Heart left ventricle (tissue), 13 donors: ENCODE results near the gene LIAS.

Source experiments
- CTCF ChIP-seq, 12 donors: fragments of 200-600 bp; sonication (generic) in 4 of 12; IDR thresholded peaks; one replicate each; pipeline versions ENCODE4 v1.5.0 to v1.8.0; 2018 to 2022; ENCODE audit warnings: antibody characterized with exemption in 12 of 12, mild to moderate bottlenecking in 5 of 12
- POLR2A ChIP-seq, 2 donors: fragments of 450-650 bp; IDR thresholded peaks; one replicate each; pipeline ENCODE4 v1.6.1; 2017; ENCODE audit warnings: antibody characterized with exemption in 2 of 2, mild to moderate bottlenecking in 2 of 2, moderate library complexity in 2 of 2
- donor health status: ischemic (EF 13 %, LVEDD 7.1; RV severe dilation, severe dysfunction).
- donor health status: DM: no; HTN: yes; CAD: no.
- donor health status: DM: no; HTN: no; CAD: no.
- donor health status: ischemic (EF 25% LVEDD 6.9; RV normal size, moderate dysfunction).
- donor health status: ischemic (EF 25% LVEDD 5.7; RV mildly dilated, moderate dysfunction).
- donor health status: ischemic (EF 35%, LVEDD 5.7; RV mildly dilated, moderate dysfunction).
- donor health status: nonischemic (EF 11% LVEDD 7.7; RV severe dilation, severe dysfunction).
- donor health status: DM: yes; HTN: yes; CAD: no.
- donor health status: PGD.
- donor health status: ischemic (EF 29% LVEDD 5.4; RV normal size, mild dysfunction).
- donor health status: nonischemic (EF 23%, LVEDD 6.1; RV moderate dilation, normal function).

- TF ChIP-seq CTCF (IDR thresholded peaks at IDR 0.05): no peak
- no peak for TF ChIP-seq POLR2A (IDR thresholded peaks at IDR 0.05)
Observed at GRCh38 chr4:39521253-39521919, 62.5 kb downstream of the LIAS start.
